Muscle layer of colon (tissue), 2 donors: Measurements from ENCODE around the gene GPC3.

Experiments
- H3K27ac ChIP-seq: one replicate; pipeline ENCODE4 v1.7.0; 2013; ENCODE audit warnings: low read depth, mild to moderate bottlenecking, low read length, moderate library complexity
- H3K27me3 ChIP-seq, 2 donors: one replicate each; pipeline ENCODE4 v1.7.0; 2013; ENCODE audit warnings: low read length in 2 of 2, mild to moderate bottlenecking in 2 of 2; ENCODE audit not compliant: insufficient read depth in 2 of 2, control insufficient read depth in 1 of 2
- H3K36me3 ChIP-seq: one replicate; pipeline ENCODE4 v1.7.0; 2013; ENCODE audit warnings: mild to moderate bottlenecking, low read length; ENCODE audit not compliant: insufficient read depth
- H3K4me1 ChIP-seq: one replicate; pipeline ENCODE4 v1.7.0; 2013; ENCODE audit warnings: mild to moderate bottlenecking, low read length; ENCODE audit not compliant: insufficient read depth
- H3K4me3 ChIP-seq, 2 donors: one replicate each; pipeline ENCODE4 v1.7.0; 2013; ENCODE audit warnings: low read length in 2 of 2, low read depth in 1 of 2, mild to moderate bottlenecking in 1 of 2, moderate library complexity in 1 of 2
- H3K9ac ChIP-seq: one replicate; pipeline ENCODE4 v1.7.0; 2013; ENCODE audit warnings: low read length
- H3K9me3 ChIP-seq: one replicate; pipeline ENCODE4 v1.7.0; 2013; ENCODE audit warnings: mild to moderate bottlenecking, low read length
- donor health status: abdominal sarcoma.
- donor health status: Adenocarcinoma of cecum.

GPC3 gene

DNA sequence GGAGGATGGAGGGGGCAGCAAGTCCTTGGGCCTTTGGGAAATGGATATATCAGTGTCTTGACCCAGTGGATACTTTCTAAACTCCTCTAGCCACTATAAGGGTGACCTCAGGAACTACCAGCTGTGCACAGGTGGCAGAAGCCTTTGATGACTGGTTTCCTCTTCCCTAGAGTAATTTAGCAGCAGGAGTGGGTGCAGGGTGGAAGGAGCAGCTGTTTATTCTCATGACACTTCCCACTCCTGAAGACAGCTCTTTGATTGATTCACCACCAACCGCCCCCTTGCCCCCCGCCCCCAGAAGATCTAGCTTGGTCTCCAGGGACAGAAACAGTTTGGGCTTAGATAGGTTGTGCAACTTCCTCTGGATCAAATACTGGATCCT lies 63.0 kb downstream of the GPC3 start:
- Histone ChIP-seq H3K9ac (no peak overlapping the region), H3K27me3 (no peaks in the 10 kb centered on the region), H3K4me3 (no peak overlapping the region), H3K36me3 (no peaks in the 10 kb centered on the region), H3K27ac (no peak overlapping the region), H3K9me3 (no peaks in the 10 kb centered on the region), H3K4me1 (no peaks in the 10 kb centered on the region)

DNA sequence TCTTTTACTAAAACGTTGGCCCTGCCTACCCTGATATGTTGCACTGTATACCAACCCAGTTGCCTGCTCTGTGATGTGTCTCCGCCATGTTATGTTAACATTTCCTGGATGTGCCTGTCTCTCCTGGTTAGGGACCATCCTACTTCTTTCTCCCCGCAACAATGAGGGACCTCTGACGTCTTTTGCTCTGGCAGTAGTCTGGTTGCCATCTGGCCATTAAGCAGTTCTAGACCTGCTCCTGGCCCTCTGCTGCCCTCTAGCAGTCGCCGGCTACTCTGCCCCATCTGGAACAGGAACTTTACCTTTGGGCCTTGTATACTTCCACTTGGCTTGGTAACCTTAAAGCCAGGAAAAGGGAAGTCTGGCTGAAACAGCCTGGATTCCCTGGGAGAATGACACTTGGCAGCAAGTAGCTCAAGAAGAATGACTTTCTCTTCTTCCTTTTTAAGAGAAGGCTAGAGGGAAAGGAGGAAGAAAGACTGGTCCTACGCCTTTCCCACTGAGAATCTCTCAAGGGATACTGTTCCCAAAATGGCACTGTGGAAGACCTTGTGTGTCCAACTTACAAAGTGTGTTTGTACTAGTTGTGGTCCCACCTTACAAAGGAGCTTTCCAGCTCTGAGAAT lies 63.5 kb downstream of the GPC3 start:
- H3K4me1 ChIP-seq, result no peaks in the 10 kb centered on the region
- H3K4me3 ChIP-seq, result no peak overlapping the region
- no peaks in the 10 kb centered on the region for H3K36me3 ChIP-seq
- no peaks in the 10 kb centered on the region for H3K9me3 ChIP-seq
- no peak overlapping the region for H3K9ac ChIP-seq
- H3K27ac ChIP-seq, result no peak overlapping the region
- H3K27me3 ChIP-seq, result no peaks in the 10 kb centered on the region

DNA sequence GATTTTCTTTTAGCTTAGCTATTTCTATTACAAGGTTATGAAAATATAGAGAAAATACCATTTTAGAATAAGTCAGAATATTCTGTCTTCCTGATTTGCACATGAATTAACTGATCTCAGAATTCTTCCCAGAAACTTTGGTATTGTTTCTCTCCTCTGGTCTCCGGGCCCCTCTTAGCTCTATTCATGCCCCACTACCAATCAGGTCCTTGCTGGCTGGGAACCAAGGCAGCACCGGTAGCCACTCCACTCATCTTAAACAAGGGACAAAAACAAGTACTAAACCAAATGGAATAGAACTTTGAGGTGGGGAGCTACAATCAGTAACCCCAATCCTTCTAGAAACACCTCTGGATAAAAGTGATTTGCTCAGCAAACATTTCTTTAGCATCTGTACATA lies 64.3 kb downstream of the GPC3 start:
- H3K27ac ChIP-seq, result no peak overlapping the region
- no peaks in the 10 kb centered on the region for H3K27me3 ChIP-seq
- H3K4me3 ChIP-seq, result no peak overlapping the region
- no peaks in the 10 kb centered on the region for H3K36me3 ChIP-seq
- no peak overlapping the region for H3K9ac ChIP-seq
- no peaks in the 10 kb centered on the region for H3K9me3 ChIP-seq
- no peaks in the 10 kb centered on the region for H3K4me1 ChIP-seq

DNA sequence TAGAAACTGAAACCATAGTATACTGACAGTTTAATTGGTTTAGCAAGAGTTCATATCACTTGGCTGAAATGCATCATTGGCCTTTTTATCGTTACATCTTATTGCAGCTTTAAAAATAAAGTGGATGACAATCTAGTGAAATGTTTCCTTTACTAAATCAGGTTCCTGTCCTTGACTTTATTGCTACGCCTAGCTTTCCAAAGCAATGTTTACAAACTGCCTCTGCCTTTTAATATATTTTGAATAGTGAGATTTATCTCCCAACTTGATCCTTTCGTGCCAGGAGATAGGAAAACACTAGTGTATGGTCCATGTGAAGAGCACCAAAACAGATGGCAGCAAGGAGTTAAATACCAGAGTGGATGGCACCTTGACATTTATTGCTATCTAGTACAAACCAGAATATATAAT lies 67.0 kb downstream of the GPC3 start:
- H3K36me3 ChIP-seq, result no peaks in the 10 kb centered on the region
- no peaks in the 10 kb centered on the region for H3K9me3 ChIP-seq
- H3K4me3 ChIP-seq, result no peak overlapping the region
- no peak overlapping the region for H3K9ac ChIP-seq
- H3K27me3 ChIP-seq, result no peaks in the 10 kb centered on the region
- no peaks in the 10 kb centered on the region for H3K4me1 ChIP-seq
- H3K27ac ChIP-seq, result no peak overlapping the region

DNA sequence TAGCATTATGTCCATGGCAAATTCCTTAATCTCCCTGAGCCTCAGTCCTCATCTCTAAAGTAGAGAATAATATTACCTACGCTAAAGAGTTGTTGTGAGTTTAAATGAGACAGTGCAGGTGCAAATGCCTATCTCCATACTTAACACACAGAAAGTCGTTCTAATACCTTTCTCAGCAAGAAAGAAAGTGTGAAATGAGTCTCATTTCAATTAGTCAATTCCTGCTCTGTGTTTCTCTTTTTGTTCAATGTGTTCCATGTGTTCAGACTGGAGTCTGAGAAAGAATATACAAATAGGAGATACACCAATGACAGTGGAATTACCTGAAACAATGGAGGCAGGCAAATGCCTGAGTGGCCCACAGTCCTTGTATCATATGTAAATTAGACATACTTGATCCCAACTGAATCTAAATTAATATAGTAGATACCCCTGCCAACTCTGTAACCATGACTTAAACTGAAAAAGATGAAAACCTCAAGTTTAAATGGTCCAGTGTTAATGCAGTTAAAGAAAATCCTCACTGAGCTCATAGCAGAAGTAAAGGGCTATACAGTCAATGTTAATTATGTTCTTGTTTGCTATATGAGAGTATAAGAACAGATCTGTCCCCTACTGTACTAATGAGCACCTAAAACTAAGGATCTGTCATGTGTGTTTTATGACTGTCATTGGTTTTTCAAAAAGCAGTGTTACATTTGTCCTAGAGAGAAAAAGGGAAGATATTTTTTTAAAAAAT lies 68.2 kb downstream of the GPC3 start:
- Histone ChIP-seq H3K9me3 (no peaks in the 10 kb centered on the region), H3K4me1 (no peaks in the 10 kb centered on the region), H3K36me3 (no peaks in the 10 kb centered on the region), H3K9ac (no peak overlapping the region), H3K27ac (no peak overlapping the region), H3K4me3 (no peak overlapping the region), H3K27me3 (no peaks in the 10 kb centered on the region)

DNA sequence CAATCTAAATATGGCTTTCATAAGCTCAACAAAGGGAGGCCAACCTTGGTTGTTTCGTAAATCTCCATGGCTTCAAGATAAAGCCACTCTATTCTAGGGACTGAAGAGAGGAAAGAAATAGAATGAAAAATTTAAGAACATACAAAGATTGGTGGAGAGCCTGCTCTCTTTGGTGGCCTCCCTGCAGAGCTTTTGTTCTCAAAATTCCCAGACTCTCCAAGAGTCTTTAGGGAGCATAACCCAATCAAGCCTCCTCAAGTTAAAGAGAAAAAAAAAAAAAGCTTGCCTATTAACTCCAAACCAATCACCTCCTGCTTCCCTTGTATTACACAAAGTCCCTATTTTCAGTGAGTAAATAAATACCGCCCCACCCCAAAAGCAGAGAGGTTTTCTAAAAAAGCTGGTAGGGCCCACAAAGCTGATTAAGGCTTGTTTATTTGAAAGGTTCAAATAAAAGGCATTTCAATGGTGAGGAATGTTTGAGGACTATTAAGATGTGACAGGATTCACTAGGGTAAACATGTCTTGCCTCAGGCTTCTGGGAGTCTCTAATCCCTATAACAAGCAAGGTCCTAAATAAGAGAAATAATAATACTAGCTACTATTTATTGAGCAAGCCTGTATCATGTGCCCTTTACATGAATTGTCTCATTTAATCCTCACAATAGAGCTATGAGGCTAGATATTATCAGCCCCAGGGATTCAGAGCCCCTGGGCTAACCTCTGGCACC lies 71.6 kb downstream of the GPC3 start:
- Histone ChIP-seq H3K9me3 (no peaks in the 10 kb centered on the region), H3K27ac (no peak overlapping the region), H3K9ac (no peak overlapping the region), H3K4me3 (no peak overlapping the region), H3K27me3 (peaks cover 0 to 4% of the 10 kb centered on the region in 2 donors), H3K4me1 (no peaks in the 10 kb centered on the region), H3K36me3 (no peaks in the 10 kb centered on the region)

DNA sequence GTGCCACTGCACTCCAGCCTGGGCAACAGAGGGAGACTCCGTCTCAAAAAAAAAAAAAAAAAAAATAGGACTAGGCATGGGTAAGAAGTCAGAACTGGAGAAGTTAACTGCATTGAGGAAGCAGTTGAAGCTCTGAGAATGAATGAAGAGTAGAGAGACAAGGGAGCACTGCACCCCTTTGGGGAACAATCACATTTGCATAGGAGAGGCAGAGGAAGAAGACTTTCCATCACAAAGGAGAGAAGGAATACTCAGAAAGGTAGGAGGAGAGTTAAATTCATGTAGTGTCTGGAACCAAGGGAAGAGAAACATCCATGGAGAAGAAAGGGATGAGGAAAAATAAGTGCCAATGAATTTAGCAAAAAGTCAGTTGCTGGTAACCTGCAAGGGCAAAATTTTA lies 72.4 kb downstream of the GPC3 start:
- H3K36me3 ChIP-seq, result no peaks in the 10 kb centered on the region
- H3K9me3 ChIP-seq, result no peaks in the 10 kb centered on the region
- no peak overlapping the region for H3K27ac ChIP-seq
- H3K4me3 ChIP-seq, result no peak overlapping the region
- no peaks in the 10 kb centered on the region for H3K4me1 ChIP-seq
- H3K9ac ChIP-seq, result no peak overlapping the region
- peaks cover 0 to 4% of the 10 kb centered on the region in 2 donors for H3K27me3 ChIP-seq

DNA sequence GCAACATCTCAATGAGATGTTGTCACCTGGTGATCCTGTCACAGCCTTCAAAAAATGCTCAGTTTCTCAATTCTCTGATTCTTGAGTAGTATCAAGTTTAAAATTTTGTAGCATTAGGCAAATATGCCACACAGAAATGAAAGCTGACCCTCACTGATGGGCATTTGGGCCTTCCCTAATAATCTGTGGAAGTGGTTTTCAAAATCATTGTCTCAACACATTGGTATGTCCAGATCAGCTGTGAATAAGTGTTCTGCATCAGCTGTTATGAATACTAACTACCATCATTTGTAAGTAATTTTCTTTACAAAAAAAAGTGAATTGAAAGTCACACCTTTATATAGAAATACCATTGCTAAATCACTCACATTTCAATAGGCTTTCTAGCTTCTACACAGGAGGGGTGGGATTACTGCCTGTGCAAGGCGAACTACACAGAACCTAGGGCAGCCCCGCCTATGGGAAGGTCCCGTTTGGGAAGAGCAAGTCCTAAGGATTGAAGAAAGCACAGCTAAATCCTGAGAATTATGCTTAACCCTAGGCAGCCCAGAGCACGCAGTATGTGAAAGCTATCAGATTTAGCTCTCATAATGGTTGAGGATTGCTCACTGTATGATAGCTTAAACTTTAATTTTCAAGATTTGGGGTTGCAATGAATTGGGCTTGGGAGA lies 73.4 kb downstream of the GPC3 start:
- no peaks in the 10 kb centered on the region for H3K9me3 ChIP-seq
- H3K36me3 ChIP-seq, result no peaks in the 10 kb centered on the region
- no peaks in the 10 kb centered on the region for H3K4me1 ChIP-seq
- no peak overlapping the region for H3K9ac ChIP-seq
- no peak overlapping the region for H3K4me3 ChIP-seq
- H3K27me3 ChIP-seq, result peaks cover 0 to 4% of the 10 kb centered on the region in 2 donors
- no peak overlapping the region for H3K27ac ChIP-seq

DNA sequence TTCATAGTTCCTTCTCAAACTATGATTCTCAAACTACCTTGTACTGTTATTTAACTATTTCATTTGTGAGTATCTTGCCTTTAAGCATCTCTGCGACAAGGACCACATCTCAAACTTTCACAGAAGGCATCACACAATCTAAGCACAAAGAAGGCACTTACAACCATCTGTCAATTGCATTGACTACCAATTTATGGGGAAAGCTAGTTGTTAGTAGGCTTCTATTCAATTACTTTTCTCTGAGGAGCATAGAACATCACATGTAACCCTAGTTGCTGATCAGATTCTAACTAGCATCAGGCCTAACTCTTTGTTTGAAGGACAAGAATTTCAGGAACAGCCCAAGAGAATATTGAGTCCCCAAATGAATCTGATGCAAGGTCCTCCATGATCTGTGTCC lies 74.9 kb downstream of the GPC3 start:
- no peaks in the 10 kb centered on the region for H3K9me3 ChIP-seq
- H3K9ac ChIP-seq, result no peak overlapping the region
- peaks cover 0 to 4% of the 10 kb centered on the region in 2 donors for H3K27me3 ChIP-seq
- H3K4me1 ChIP-seq, result no peaks in the 10 kb centered on the region
- no peaks in the 10 kb centered on the region for H3K36me3 ChIP-seq
- H3K4me3 ChIP-seq, result no peak overlapping the region
- H3K27ac ChIP-seq, result no peak overlapping the region

DNA sequence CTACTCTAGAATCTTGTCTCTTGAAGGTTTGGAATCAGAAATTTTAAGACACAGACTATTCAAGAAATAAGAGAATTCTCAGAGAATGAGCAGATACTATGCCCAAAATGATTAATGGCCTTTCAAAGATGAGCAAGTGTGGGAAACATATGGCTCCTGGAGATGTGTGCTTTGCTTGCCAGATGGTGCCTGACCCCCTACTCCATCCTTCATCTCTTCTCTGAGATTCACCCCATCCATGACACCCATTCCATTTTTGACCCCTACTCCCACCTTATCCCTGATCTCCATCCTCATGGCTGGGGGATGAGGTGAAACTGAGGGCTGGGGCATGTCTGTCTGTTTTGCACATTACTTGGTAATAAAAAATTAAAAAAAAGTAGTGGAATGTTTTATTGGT lies 75.5 kb downstream of the GPC3 start:
- Histone ChIP-seq H3K9ac (no peak overlapping the region), H3K36me3 (no peaks in the 10 kb centered on the region), H3K4me3 (no peak overlapping the region), H3K27ac (no peak overlapping the region), H3K4me1 (no peaks in the 10 kb centered on the region), H3K9me3 (no peaks in the 10 kb centered on the region), H3K27me3 (peaks cover 0 to 4% of the 10 kb centered on the region in 2 donors)

DNA sequence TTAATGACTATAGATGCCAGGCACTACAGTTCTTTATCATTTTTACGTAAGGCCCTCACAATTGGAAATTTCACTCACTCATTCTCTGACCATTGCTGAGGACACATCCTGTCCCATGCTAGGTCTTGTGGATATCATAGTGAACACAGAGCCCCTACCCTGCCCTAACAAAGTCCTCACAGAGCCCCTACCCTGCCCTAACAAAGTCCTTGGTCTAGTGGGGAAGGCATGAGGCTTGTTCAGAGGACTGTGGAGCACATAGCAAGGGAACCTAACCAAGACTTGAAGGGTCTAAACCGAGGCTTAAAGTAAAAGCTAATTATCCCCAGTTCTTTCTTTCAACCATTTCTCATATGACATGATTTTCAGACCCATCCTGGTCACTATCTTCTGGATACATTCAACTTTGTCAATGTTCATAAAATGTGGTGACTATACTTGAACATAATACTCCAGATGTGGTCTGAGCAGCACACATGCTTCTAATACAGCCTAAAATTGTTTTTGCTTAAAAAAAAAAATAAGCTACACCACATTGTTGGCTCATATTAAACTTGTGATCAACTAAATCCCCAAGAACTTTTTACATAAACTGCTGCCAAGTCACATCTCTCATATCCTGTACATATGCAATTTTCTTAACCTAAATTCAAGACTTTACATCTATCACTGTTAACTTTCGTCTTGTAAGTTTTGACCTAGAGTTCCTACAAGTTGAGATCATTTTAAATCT lies 77.0 kb downstream of the GPC3 start:
- H3K9ac ChIP-seq, result no peak overlapping the region

More for the DNA sequence above, 77.0 kb downstream of the GPC3 start:
- Histone ChIP-seq H3K27ac (no peak overlapping the region), H3K9me3 (no peaks in the 10 kb centered on the region), H3K36me3 (no peaks in the 10 kb centered on the region), H3K4me1 (no peaks in the 10 kb centered on the region), H3K27me3 (peaks cover under 1 to 4% of the 10 kb centered on the region in 2 donors), H3K4me3 (no peak overlapping the region)
